ENCODE measurements around the gene GON7. TPM values are rescaled to one million over a fixed set of nuclear protein-coding genes. Genes with fewer than 3 reads are reported as not detected.

GON7 gene
- total RNA-seq, 4 donors from 2014 or later = 9.2 to 15.2 (median 10.2) TPM

GRCh38 chr14:93214598-93214997 lies 7.7 kb upstream of the GON7 start:
- Histone ChIP-seq H3K4me3 (no peak overlapping the region), H3K36me3 (peaks cover 0 to 97% (median 7%) of the 10 kb centered on the region in 3 donors), H3K27ac (no peak overlapping the region), H3K9me3 (no peaks in the 10 kb centered on the region), H3K27me3 (no peaks in the 10 kb centered on the region), H3K4me1 (peaks cover 0 to 4% (median 0%) of the 10 kb centered on the region in 3 donors)
- TF ChIP-seq CTCF (IDR thresholded peaks at IDR 0.05) = no peak
- no peak for TF ChIP-seq POLR2A (IDR thresholded peaks at IDR 0.05)
- no peak for DNase-seq
- WGBS, 2 donors = 77 to 92% methylated on average over 2 of the region's 2 CpGs
- intact Hi-C loops (cut with DNase I) = no loop called here

- no peak overlapping the region for H3K27ac ChIP-seq
- 62 to 81% methylated on average over 3 of the region's 3 CpGs for WGBS, 2 donors
- no peaks in the 10 kb centered on the region for H3K9me3 ChIP-seq
- intact Hi-C loops (cut with DNase I) = no loop called here
- TF ChIP-seq CTCF (IDR thresholded peaks at IDR 0.05) (no peak), POLR2A (IDR thresholded peaks at IDR 0.05) (no peak)
- DNase-seq = no peak
- H3K36me3 ChIP-seq = peaks cover 0 to 76% (median 7%) of the 10 kb centered on the region in 3 donors
- H3K4me1 ChIP-seq = peaks cover 0 to 26% (median 11%) of the 10 kb centered on the region in 3 donors
- H3K27me3 ChIP-seq = no peaks in the 10 kb centered on the region
- H3K4me3 ChIP-seq = no peak overlapping the region
Observed at GRCh38 chr14:93212432-93212831, 5.6 kb upstream of the GON7 start.

GRCh38 chr14:93207468-93208308 lies 823 bp upstream of the GON7 start:
- Histone ChIP-seq H3K4me1 (peaks cover 0 to 52% (median 18%) of the 10 kb centered on the region in 3 donors), H3K36me3 (peaks cover 0 to 29% (median 0%) of the 10 kb centered on the region in 3 donors), H3K27ac (peak overlapping the region; percentile 82 to 95 (median 90)), H3K4me3 (peak overlapping the region; percentile 83 to 98 (median 94)), H3K9me3 (no peaks in the 10 kb centered on the region), H3K27me3 (no peaks in the 10 kb centered on the region)
- 0 to 2% methylated on average over 17 to 23 of the region's 23 CpGs for WGBS, 2 donors
- TF ChIP-seq POLR2A (IDR thresholded peaks at IDR 0.05) = no peak
- TF ChIP-seq CTCF (IDR thresholded peaks at IDR 0.05) = peak in 1 of 6 experiments; percentile 10
- intact Hi-C loops (cut with DNase I) = no loop called here
- no peak for DNase-seq

GRCh38 chr14:93201155-93201704 lies 5.6 kb downstream of the GON7 start:
- Histone ChIP-seq H3K27ac (no peak overlapping the region), H3K27me3 (no peaks in the 10 kb centered on the region), H3K4me3 (no peak overlapping the region), H3K9me3 (no peaks in the 10 kb centered on the region), H3K4me1 (peaks cover 0 to 23% (median 7%) of the 10 kb centered on the region in 3 donors), H3K36me3 (peaks cover 0 to 5% (median 0%) of the 10 kb centered on the region in 3 donors)
- intact Hi-C loops (cut with DNase I) = no loop called here
- 78 to 81% methylated on average over 7 of the region's 7 CpGs for WGBS, 2 donors
- TF ChIP-seq POLR2A (IDR thresholded peaks at IDR 0.05) (no peak), CTCF (IDR thresholded peaks at IDR 0.05) (no peak)
- no peak for DNase-seq

- TF ChIP-seq POLR2A (IDR thresholded peaks at IDR 0.05) = no peak
- H3K4me1 ChIP-seq = peaks cover 0 to 16% (median under 1%) of the 10 kb centered on the region in 3 donors
- intact Hi-C loops (cut with DNase I) = no loop called here
- H3K4me3 ChIP-seq = no peak overlapping the region
- no peaks in the 10 kb centered on the region for H3K27me3 ChIP-seq
- H3K36me3 ChIP-seq = peaks cover 0 to 5% (median 0%) of the 10 kb centered on the region in 3 donors
- no peak overlapping the region for H3K27ac ChIP-seq
- no peak for DNase-seq
- no peaks in the 10 kb centered on the region for H3K9me3 ChIP-seq
- WGBS, 2 donors = 91 to 93% methylated on average over 4 to 5 of the region's 5 CpGs
Observed at GRCh38 chr14:93200553-93200952, 6.3 kb downstream of the GON7 start.
